Esophagus squamous epithelium (tissue), 5 donors: ENCODE results near the gene KIAA0319L. TPM values are rescaled to one million over a fixed set of nuclear protein-coding genes. Genes with fewer than 3 reads are reported as not detected.

Experiments
- DNase-seq: peaks from one replicate; lab custom pipeline; 2025; lab: John Stamatoyannopoulos, UW
- H3K27ac ChIP-seq, 4 donors: fragments of 200-600 bp; sonication (generic); one replicate each; pipeline ENCODE4 v1.5.1; 2016 to 2019; ENCODE audit warnings: mild to moderate bottlenecking in 1 of 4
- H3K27me3 ChIP-seq, 4 donors: fragments of 200-600 bp; sonication (generic); 1 replicate in 3 of 4; 2 replicates in 1 of 4; pipeline versions ENCODE4 v1.5.1 to v1.6.0; 2017 to 2021; ENCODE audit warnings: antibody characterized with exemption in 1 of 4
- H3K36me3 ChIP-seq, 3 donors: fragments of 200-600 bp; sonication (generic); one replicate each; pipeline ENCODE4 v1.5.1; 2016 to 2019
- H3K4me1 ChIP-seq, 3 donors: fragments of 200-600 bp; sonication (generic); one replicate each; pipeline ENCODE4 v1.5.1; 2017 to 2019
- H3K4me3 ChIP-seq, 4 donors: fragments of 200-600 bp; sonication (generic); 1 replicate in 3 of 4; 2 replicates in 1 of 4; pipeline ENCODE4 v1.5.1; 2016 to 2019; ENCODE audit warnings: mild to moderate bottlenecking in 2 of 4, moderate library complexity in 1 of 4
- H3K9me3 ChIP-seq, 3 donors: fragments of 200-600 bp; sonication (generic); one replicate each; pipeline ENCODE4 v1.5.1; 2016 to 2019
- CTCF ChIP-seq, 6 experiments: fragments of 450-650 bp in 4 of 6; fragments of 200-600 bp in 2 of 6; sonication (generic) in 2 of 6; IDR thresholded peaks; one replicate each; pipeline ENCODE4 v1.5.1; 2016 to 2019; ENCODE audit warnings: antibody characterized with exemption in 6 of 6, mild to moderate bottlenecking in 4 of 6, moderate library complexity in 4 of 6
- POLR2A ChIP-seq, 4 donors: fragments of 450-650 bp; IDR thresholded peaks; one replicate each; pipeline ENCODE4 v1.6.1; 2017; ENCODE audit warnings: antibody characterized with exemption in 4 of 4, mild to moderate bottlenecking in 4 of 4, moderate library complexity in 3 of 4
- WGBS, 2 donors: methylation state at CpG; one replicate each; pipeline ENCODE4 v1.1.5; 2018; 5-methylcytosine and 5-hydroxymethylcytosine counted together
- intact Hi-C: fragments of 100-400 bp; cut with DNase I; formaldehyde crosslinking; loops from one replicate; pipeline ENCODE4 v1.15.0; 2022
- total RNA-seq, 4 donors: library from RNA; depleted of rRNA; stranded (reverse); fragments of >200 nt; gene quantifications; one replicate each; pipeline ENCODE4 v1.1.0, GENCODE V29; 2016
- donor health status: DM: yes; HTN: yes; CAD: no.

Gene KIAA0319L
- total RNA-seq, 4 donors from 2014 or later: 24.8 to 53.4 (median 28.4) TPM

GRCh38 chr1:35594005-35594760, 37.0 kb upstream of the KIAA0319L start:
- H3K36me3 ChIP-seq: peaks cover 0 to 30% (median 0%) of the 10 kb centered on the region in 3 donors
- H3K9me3 ChIP-seq: no peaks in the 10 kb centered on the region
- no peak overlapping the region for H3K4me3 ChIP-seq
- no peak overlapping the region for H3K27ac ChIP-seq
- intact Hi-C loops: no loop called here
- no peak for DNase-seq
- H3K27me3 ChIP-seq: no peaks in the 10 kb centered on the region
- TF ChIP-seq POLR2A (IDR thresholded peaks at IDR 0.05) (no peak), CTCF (IDR thresholded peaks at IDR 0.05) (no peak)
- H3K4me1 ChIP-seq: peaks cover 0 to 6% (median 0%) of the 10 kb centered on the region in 3 donors
- WGBS, 2 donors: 77 to 96% methylated on average over 3 to 8 of the region's 9 CpGs

- Histone ChIP-seq H3K27me3 (no peaks in the 10 kb centered on the region), H3K4me1 (peaks cover 0 to 6% (median 0%) of the 10 kb centered on the region in 3 donors)
Measured at GRCh38 chr1:35592991-35593769, 36.0 kb upstream of the KIAA0319L start.

GRCh38 chr1:35591211-35591610, 34.0 kb upstream of the KIAA0319L start:
- 93 to 95% methylated on average over 7 to 8 of the region's 8 CpGs for WGBS, 2 donors
- intact Hi-C loops: no loop called here

More at GRCh38 chr1:35592991-35593769, 36.0 kb upstream of the KIAA0319L start:
- Histone ChIP-seq H3K9me3 (no peaks in the 10 kb centered on the region), H3K27ac (no peak overlapping the region), H3K36me3 (peaks cover 0 to 20% (median 0%) of the 10 kb centered on the region in 3 donors), H3K4me3 (no peak overlapping the region)
- intact Hi-C loops: no loop called here
- no peak for TF ChIP-seq CTCF (IDR thresholded peaks at IDR 0.05)
- TF ChIP-seq POLR2A (IDR thresholded peaks at IDR 0.05): no peak
- DNase-seq: no peak
- 72 to 76% methylated on average over 7 to 8 of the region's 8 CpGs for WGBS, 2 donors

GRCh38 chr1:35590476-35591040, 33.4 kb upstream of the KIAA0319L start:
- H3K4me1 ChIP-seq: peaks cover 0 to 6% (median 0%) of the 10 kb centered on the region in 3 donors
- no peak overlapping the region for H3K27ac ChIP-seq
- 96 to 98% methylated on average over 11 to 13 of the region's 25 CpGs for WGBS, 2 donors
- no peak overlapping the region for H3K4me3 ChIP-seq
- intact Hi-C loops: no loop called here
- DNase-seq: no peak
- no peak for TF ChIP-seq POLR2A (IDR thresholded peaks at IDR 0.05)
- TF ChIP-seq CTCF (IDR thresholded peaks at IDR 0.05): no peak
- no peaks in the 10 kb centered on the region for H3K27me3 ChIP-seq
- H3K9me3 ChIP-seq: no peaks in the 10 kb centered on the region
- H3K36me3 ChIP-seq: peaks cover 0 to 12% (median 0%) of the 10 kb centered on the region in 3 donors

More at GRCh38 chr1:35591211-35591610, 34.0 kb upstream of the KIAA0319L start:
- Histone ChIP-seq H3K36me3 (peaks cover 0 to 12% (median 0%) of the 10 kb centered on the region in 3 donors), H3K27ac (no peak overlapping the region), H3K27me3 (no peaks in the 10 kb centered on the region), H3K4me1 (peaks cover 0 to 6% (median 0%) of the 10 kb centered on the region in 3 donors), H3K4me3 (no peak overlapping the region), H3K9me3 (no peaks in the 10 kb centered on the region)
- TF ChIP-seq CTCF (IDR thresholded peaks at IDR 0.05) (no peak), POLR2A (IDR thresholded peaks at IDR 0.05) (no peak)
- no peak for DNase-seq
